Liver (tissue), 9 donors: Measurements from ENCODE around the gene PPM1L. TPM values are rescaled to one million over a fixed set of nuclear protein-coding genes. Genes with fewer than 3 reads are reported as not detected.

ENCODE experiments used
- DNase-seq: peaks from one replicate; pipeline ENCODE4 v3.0.0-alpha.2; 2017; ENCODE audit warnings: low spot score
- H3K27ac ChIP-seq, 2 donors: one replicate each; pipeline ENCODE4 v1.7.0; 2013; ENCODE audit warnings: inconsistent platforms in 2 of 2, low read length in 2 of 2, control low read depth in 1 of 2, low read depth in 1 of 2, mild to moderate bottlenecking in 1 of 2
- H3K27me3 ChIP-seq, 4 donors: one replicate each; pipeline versions ENCODE4 v1.6.1 to v1.7.0; 2013; ENCODE audit warnings: low read length in 3 of 4, inconsistent platforms in 1 of 4, mild to moderate bottlenecking in 1 of 4, moderate library complexity in 1 of 4; ENCODE audit not compliant: control insufficient read depth in 4 of 4, insufficient read depth in 4 of 4
- H3K36me3 ChIP-seq, 4 donors: one replicate each; pipeline versions ENCODE4 v1.6.1 to v1.7.0; 2013; ENCODE audit warnings: low read length in 3 of 4, mild to moderate bottlenecking in 3 of 4, low read depth in 1 of 4, moderate library complexity in 1 of 4; ENCODE audit not compliant: control insufficient read depth in 4 of 4, insufficient read depth in 3 of 4
- H3K4me1 ChIP-seq, 4 donors: one replicate each; pipeline versions ENCODE4 v1.6.1 to v1.7.0; 2013; ENCODE audit warnings: low read length in 3 of 4, mild to moderate bottlenecking in 3 of 4, moderate library complexity in 1 of 4; ENCODE audit not compliant: control insufficient read depth in 4 of 4, insufficient read depth in 4 of 4
- H3K4me3 ChIP-seq, 3 donors: one replicate each; pipeline versions ENCODE4 v1.6.1 to v1.7.0; 2013; ENCODE audit warnings: low read length in 3 of 3, control low read depth in 1 of 3, low read depth in 1 of 3, mild to moderate bottlenecking in 1 of 3
- H3K9ac ChIP-seq, 2 donors: one replicate each; pipeline ENCODE4 v1.7.0; 2013; ENCODE audit warnings: low read length in 2 of 2, mild to moderate bottlenecking in 2 of 2, moderate library complexity in 2 of 2, control low read depth in 1 of 2, low read depth in 1 of 2
- H3K9me3 ChIP-seq, 4 donors: one replicate each; pipeline versions ENCODE4 v1.6.1 to v1.7.0; 2013; ENCODE audit warnings: low read length in 3 of 4; ENCODE audit not compliant: control insufficient read depth in 4 of 4
- EGR1 ChIP-seq, 2 donors: IDR thresholded peaks; 2 replicates each; pipeline ENCODE4 v1.6.1; 2016 to 2018; ENCODE audit warnings: antibody characterized with exemption in 2 of 2, low read depth in 2 of 2
- FOXA1 ChIP-seq: IDR thresholded peaks from 2 replicates; pipeline ENCODE4 v1.6.1; 2016; ENCODE audit warnings: antibody characterized with exemption
- FOXA2 ChIP-seq: IDR thresholded peaks from 2 replicates; pipeline ENCODE4 v1.6.1; 2016; ENCODE audit warnings: antibody characterized with exemption
- GABPA ChIP-seq, 2 donors: IDR thresholded peaks in 1 of 2; conservative IDR thresholded peaks in 1 of 2; 2 replicates each; pipeline ENCODE4 v1.6.1; 2016; ENCODE audit warnings: antibody characterized with exemption in 2 of 2, mild to moderate bottlenecking in 1 of 2, moderate library complexity in 1 of 2
- HNF4A ChIP-seq, 2 donors: conservative IDR thresholded peaks; 2 replicates each; pipeline ENCODE4 v1.6.1; 2016; ENCODE audit warnings: antibody characterized with exemption in 2 of 2, mild to moderate bottlenecking in 2 of 2
- HNF4G ChIP-seq: IDR thresholded peaks from 2 replicates; pipeline ENCODE4 v1.6.1; 2016; ENCODE audit warnings: antibody characterized with exemption
- JUND ChIP-seq, 2 donors: IDR thresholded peaks; 2 replicates each; pipeline ENCODE4 v1.6.1; 2016; ENCODE audit warnings: antibody characterized with exemption in 2 of 2
- NR2F2 ChIP-seq: IDR thresholded peaks from 2 replicates; pipeline ENCODE4 v1.6.1; 2016; ENCODE audit warnings: antibody characterized with exemption
- RAD21 ChIP-seq, 2 donors: IDR thresholded peaks; 2 replicates each; pipeline ENCODE4 v1.6.1; 2016; ENCODE audit warnings: antibody characterized with exemption in 2 of 2, mild to moderate bottlenecking in 2 of 2
- RXRA ChIP-seq, 2 donors: IDR thresholded peaks; 2 replicates each; pipeline ENCODE4 v1.6.1; 2017 to 2018; ENCODE audit warnings: antibody characterized with exemption in 2 of 2, mild to moderate bottlenecking in 1 of 2
- SP1 ChIP-seq: IDR thresholded peaks from 2 replicates; pipeline ENCODE4 v1.6.1; 2018; ENCODE audit warnings: antibody characterized with exemption, mild to moderate bottlenecking
- TAF1 ChIP-seq: conservative IDR thresholded peaks from 2 replicates; pipeline ENCODE4 v1.6.1; 2016; ENCODE audit warnings: antibody characterized with exemption, mild to moderate bottlenecking
- YY1 ChIP-seq: IDR thresholded peaks from 2 replicates; pipeline ENCODE4 v1.6.1; 2016; ENCODE audit warnings: antibody characterized with exemption, mild to moderate bottlenecking
- WGBS: extraction: QIAGEN DNeasy Blood & Tissue Kit; methylation state at CpG from one replicate; pipeline ENCODE4 v1.1.7; 2013; 5-methylcytosine and 5-hydroxymethylcytosine counted together
- polyA plus RNA-seq, 2 donors: library from polyadenylated mRNA; stranded (reverse) in 1 of 2; unstranded in 1 of 2; fragments of 200-250 nt in 1 of 2; fragments of >200 nt in 1 of 2; fragmentation: Nextera tagmentation in 1 of 2; extraction: Ambion mirVana in 1 of 2; gene quantifications; one replicate each; pipeline versions ENCODE4 v1.2.1 to v1.2.3, GENCODE V29; 2013 to 2015
- total RNA-seq, 2 donors: library from RNA; depleted of rRNA; stranded (reverse); fragments of >200 nt; gene quantifications; one replicate each; pipeline ENCODE4 v1.2.3, GENCODE V29; 2014
- TF ChIP-seq, protein P1 (sequence below): IDR thresholded peaks from 2 replicates; pipeline ENCODE4 v1.6.1; 2016; ENCODE audit warnings: antibody characterized with exemption
- TF ChIP-seq, protein P2 (sequence below): IDR thresholded peaks from 2 replicates; pipeline ENCODE4 v1.6.1; 2016; ENCODE audit warnings: antibody characterized with exemption
- TF ChIP-seq, protein P3 (sequence below): IDR thresholded peaks from 2 replicates; pipeline ENCODE4 v1.6.1; 2016; ENCODE audit warnings: antibody characterized with exemption
- TF ChIP-seq, protein P4 (sequence below): fragments of 150-350 bp; IDR thresholded peaks from 2 replicates; pipeline ENCODE4 v1.5.1; 2017; ENCODE audit warnings: improper control_type of control experiment, low read depth, low read length; ENCODE audit not compliant: missing input control
- TF ChIP-seq, protein P5 (sequence below): IDR thresholded peaks from 2 replicates; pipeline ENCODE4 v1.6.1; 2016; ENCODE audit warnings: antibody characterized with exemption, mild to moderate bottlenecking
- donor health status: healthy.
- donor health status: healthy.
- donor health status: healthy.
- donor health status: healthy.
- donor health status: healthy.

Gene PPM1L
- total and polyA plus RNA-seq, 4 donors = 1.6 to 8.5 (median 4.8) TPM

DNA sequence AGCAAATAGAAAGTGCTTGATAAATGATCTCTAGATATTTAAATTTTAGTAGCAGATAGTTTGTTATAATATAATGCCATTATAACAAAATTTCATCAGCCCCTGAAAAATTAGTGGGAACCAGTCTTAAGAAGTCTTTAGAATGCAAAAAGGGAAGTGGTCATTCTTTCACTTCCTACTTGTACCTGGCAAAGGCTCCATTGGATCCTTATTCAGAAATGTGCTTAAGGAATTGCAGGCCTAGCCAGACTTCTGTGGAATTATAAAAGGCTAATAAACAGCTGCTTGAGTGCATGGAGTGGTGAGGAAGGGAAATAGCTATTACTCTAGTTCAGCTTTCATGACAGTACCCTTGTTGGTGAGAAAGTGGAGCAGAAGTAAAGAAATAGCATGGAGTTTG is 24.2 kb downstream of the PPM1L start:
- Histone ChIP-seq H3K9me3 (no peaks in the 10 kb centered on the region), H3K27ac (no peak overlapping the region), H3K9ac (no peak overlapping the region), H3K4me1 (no peaks in the 10 kb centered on the region), H3K36me3 (no peaks in the 10 kb centered on the region), H3K4me3 (no peak overlapping the region), H3K27me3 (no peaks in the 10 kb centered on the region)
- DNase-seq = no peak
- TF ChIP-seq, protein P1, sequence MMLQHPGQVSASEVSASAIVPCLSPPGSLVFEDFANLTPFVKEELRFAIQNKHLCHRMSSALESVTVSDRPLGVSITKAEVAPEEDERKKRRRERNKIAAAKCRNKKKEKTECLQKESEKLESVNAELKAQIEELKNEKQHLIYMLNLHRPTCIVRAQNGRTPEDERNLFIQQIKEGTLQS = no peak
- no peak for TF ChIP-seq FOXA2

DNA sequence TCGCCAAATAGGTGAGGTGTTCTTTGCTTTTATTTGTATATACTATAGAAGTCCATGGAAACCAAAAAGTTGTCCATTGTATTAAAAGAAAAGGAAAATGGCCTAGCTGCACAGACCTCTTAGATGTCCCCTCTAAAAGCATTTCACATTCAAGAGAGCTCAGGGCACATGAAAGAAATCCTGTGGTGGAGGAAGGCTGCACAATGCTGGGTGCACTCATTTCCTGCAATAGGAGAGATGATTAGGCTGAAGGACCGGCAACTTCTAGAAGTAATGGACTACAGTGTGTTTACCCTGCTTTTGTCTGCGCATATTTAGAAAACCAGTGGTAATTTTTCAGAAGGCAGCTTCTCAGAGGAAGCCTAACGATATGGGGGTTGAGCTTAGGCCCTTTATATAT is 25.4 kb downstream of the PPM1L start:
- H3K27me3 ChIP-seq = no peaks in the 10 kb centered on the region
- no peak overlapping the region for H3K27ac ChIP-seq
- no peak for DNase-seq
- no peak overlapping the region for H3K4me3 ChIP-seq
- no peaks in the 10 kb centered on the region for H3K9me3 ChIP-seq
- no peak overlapping the region for H3K9ac ChIP-seq
- 90% methylated on average over 4 of the region's 4 CpGs for WGBS
- TF ChIP-seq HNF4A (conservative IDR thresholded peaks at IDR 0.05) (no peak), SP1 (no peak), EGR1 (IDR thresholded peaks at IDR 0.05; ENCODE audit: low read depth in 2 of 2) (no peak), TAF1 (no peak), FOXA1 (no peak), HNF4G (no peak)
- TF ChIP-seq, protein P2, sequence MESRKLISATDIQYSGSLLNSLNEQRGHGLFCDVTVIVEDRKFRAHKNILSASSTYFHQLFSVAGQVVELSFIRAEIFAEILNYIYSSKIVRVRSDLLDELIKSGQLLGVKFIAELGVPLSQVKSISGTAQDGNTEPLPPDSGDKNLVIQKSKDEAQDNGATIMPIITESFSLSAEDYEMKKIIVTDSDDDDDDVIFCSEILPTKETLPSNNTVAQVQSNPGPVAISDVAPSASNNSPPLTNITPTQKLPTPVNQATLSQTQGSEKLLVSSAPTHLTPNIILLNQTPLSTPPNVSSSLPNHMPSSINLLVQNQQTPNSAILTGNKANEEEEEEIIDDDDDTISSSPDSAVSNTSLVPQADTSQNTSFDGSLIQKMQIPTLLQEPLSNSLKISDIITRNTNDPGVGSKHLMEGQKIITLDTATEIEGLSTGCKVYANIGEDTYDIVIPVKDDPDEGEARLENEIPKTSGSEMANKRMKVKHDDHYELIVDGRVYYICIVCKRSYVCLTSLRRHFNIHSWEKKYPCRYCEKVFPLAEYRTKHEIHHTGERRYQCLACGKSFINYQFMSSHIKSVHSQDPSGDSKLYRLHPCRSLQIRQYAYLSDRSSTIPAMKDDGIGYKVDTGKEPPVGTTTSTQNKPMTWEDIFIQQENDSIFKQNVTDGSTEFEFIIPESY = no peak
- no peaks in the 10 kb centered on the region for H3K36me3 ChIP-seq
- H3K4me1 ChIP-seq = no peaks in the 10 kb centered on the region

DNA sequence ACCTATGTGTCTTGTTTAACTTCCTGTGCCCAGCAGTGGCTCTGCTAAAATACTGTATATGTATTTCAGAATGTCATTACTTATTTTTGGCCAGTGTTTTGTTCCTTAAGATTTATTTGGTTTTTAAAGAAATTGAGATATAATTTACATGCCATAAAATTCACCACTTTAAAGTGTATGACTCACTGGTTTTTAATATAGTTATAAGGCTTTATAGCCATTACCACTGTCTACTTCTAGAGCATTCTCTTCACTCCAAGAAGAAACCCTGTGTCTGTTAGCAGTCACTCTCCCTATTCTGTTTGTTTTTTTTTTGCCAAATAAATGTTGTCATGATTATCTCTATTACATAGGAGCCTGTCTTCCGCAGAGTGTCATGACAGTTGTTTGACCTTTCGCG is 25.8 kb downstream of the PPM1L start:
- Histone ChIP-seq H3K4me1 (no peaks in the 10 kb centered on the region), H3K9ac (no peak overlapping the region), H3K27ac (no peak overlapping the region), H3K36me3 (no peaks in the 10 kb centered on the region), H3K27me3 (no peaks in the 10 kb centered on the region), H3K4me3 (no peak overlapping the region), H3K9me3 (no peaks in the 10 kb centered on the region)
- TF ChIP-seq, protein P3, sequence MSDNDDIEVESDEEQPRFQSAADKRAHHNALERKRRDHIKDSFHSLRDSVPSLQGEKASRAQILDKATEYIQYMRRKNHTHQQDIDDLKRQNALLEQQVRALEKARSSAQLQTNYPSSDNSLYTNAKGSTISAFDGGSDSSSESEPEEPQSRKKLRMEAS = no peak
- TF ChIP-seq, protein P2 = no peak
- no peak for TF ChIP-seq TAF1
- no peak for TF ChIP-seq GABPA (IDR thresholded peaks at IDR 0.05 in 1 of 2, conservative IDR thresholded peaks at IDR 0.05 in 1 of 2)
- TF ChIP-seq FOXA1 = no peak
- TF ChIP-seq HNF4G = no peak
- TF ChIP-seq RAD21 (IDR thresholded peaks at IDR 0.05) = no peak
- TF ChIP-seq SP1 = no peak
- no peak for TF ChIP-seq JUND (IDR thresholded peaks at IDR 0.05)
- no peak for TF ChIP-seq FOXA2
- TF ChIP-seq, protein P4, sequence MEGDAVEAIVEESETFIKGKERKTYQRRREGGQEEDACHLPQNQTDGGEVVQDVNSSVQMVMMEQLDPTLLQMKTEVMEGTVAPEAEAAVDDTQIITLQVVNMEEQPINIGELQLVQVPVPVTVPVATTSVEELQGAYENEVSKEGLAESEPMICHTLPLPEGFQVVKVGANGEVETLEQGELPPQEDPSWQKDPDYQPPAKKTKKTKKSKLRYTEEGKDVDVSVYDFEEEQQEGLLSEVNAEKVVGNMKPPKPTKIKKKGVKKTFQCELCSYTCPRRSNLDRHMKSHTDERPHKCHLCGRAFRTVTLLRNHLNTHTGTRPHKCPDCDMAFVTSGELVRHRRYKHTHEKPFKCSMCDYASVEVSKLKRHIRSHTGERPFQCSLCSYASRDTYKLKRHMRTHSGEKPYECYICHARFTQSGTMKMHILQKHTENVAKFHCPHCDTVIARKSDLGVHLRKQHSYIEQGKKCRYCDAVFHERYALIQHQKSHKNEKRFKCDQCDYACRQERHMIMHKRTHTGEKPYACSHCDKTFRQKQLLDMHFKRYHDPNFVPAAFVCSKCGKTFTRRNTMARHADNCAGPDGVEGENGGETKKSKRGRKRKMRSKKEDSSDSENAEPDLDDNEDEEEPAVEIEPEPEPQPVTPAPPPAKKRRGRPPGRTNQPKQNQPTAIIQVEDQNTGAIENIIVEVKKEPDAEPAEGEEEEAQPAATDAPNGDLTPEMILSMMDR = no peak
- no peak for TF ChIP-seq HNF4A (conservative IDR thresholded peaks at IDR 0.05)
- TF ChIP-seq NR2F2 = no peak
- TF ChIP-seq, protein P1 = no peak
- no peak for TF ChIP-seq RXRA (IDR thresholded peaks at IDR 0.05)
- no peak for TF ChIP-seq YY1
- TF ChIP-seq, protein P5, sequence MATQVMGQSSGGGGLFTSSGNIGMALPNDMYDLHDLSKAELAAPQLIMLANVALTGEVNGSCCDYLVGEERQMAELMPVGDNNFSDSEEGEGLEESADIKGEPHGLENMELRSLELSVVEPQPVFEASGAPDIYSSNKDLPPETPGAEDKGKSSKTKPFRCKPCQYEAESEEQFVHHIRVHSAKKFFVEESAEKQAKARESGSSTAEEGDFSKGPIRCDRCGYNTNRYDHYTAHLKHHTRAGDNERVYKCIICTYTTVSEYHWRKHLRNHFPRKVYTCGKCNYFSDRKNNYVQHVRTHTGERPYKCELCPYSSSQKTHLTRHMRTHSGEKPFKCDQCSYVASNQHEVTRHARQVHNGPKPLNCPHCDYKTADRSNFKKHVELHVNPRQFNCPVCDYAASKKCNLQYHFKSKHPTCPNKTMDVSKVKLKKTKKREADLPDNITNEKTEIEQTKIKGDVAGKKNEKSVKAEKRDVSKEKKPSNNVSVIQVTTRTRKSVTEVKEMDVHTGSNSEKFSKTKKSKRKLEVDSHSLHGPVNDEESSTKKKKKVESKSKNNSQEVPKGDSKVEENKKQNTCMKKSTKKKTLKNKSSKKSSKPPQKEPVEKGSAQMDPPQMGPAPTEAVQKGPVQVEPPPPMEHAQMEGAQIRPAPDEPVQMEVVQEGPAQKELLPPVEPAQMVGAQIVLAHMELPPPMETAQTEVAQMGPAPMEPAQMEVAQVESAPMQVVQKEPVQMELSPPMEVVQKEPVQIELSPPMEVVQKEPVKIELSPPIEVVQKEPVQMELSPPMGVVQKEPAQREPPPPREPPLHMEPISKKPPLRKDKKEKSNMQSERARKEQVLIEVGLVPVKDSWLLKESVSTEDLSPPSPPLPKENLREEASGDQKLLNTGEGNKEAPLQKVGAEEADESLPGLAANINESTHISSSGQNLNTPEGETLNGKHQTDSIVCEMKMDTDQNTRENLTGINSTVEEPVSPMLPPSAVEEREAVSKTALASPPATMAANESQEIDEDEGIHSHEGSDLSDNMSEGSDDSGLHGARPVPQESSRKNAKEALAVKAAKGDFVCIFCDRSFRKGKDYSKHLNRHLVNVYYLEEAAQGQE = no peak
- no peak for TF ChIP-seq EGR1 (IDR thresholded peaks at IDR 0.05; ENCODE audit: low read depth in 2 of 2)
- WGBS = 92% methylated on average over 3 of the region's 3 CpGs
- no peak for DNase-seq
